Measurements from ENCODE around the gene ADPRS.

- no peak for TF ChIP-seq CTCF (IDR thresholded peaks at IDR 0.05; ENCODE audit: insufficient read depth, low read depth, low read length)
- TF ChIP-seq EZH2 (IDR thresholded peaks at IDR 0.05; ENCODE audit: insufficient read depth, low read length): no peak
Observed at GRCh38 chr1:36107394-36107793, 18.7 kb downstream of the ADPRS start.

Data from astrocyte (in vitro differentiated cells and primary cell).